CD4-positive, alpha-beta T cell (primary cell): ENCODE data around the gene PLOD1. TPM values are rescaled to one million over a fixed set of nuclear protein-coding genes. Genes with fewer than 3 reads are reported as not detected.
"Not testable (repeated sequence)": the region's sequence is repeated elsewhere in the genome, so short reads cannot be mapped to it uniquely, and the experiment has no call there.

Experiments
- ATAC-seq: fragments of 200-7000 bp; cut with Tn5 transposase; one replicate; pipeline ENCODE4 v1.10.0; 2022; ENCODE audit warnings: mild to moderate bottlenecking; ENCODE audit not compliant: poor library complexity
- CTCF ChIA-PET: fragments of 350-600 bp; sonication (Branson Sonifier 250); formaldehyde crosslinking; loops from one replicate; lab custom pipeline; 2021; ENCODE audit warnings: antibody characterized with exemption, inconsistent platforms; lab: Charles Lee
- POLR2A ChIA-PET: fragments of 350-600 bp; sonication (Branson Sonifier 250); formaldehyde crosslinking; loops from one replicate; lab custom pipeline; 2021; ENCODE audit warnings: antibody characterized with exemption, inconsistent platforms; lab: Charles Lee
- DNase-seq, 14 experiments: peaks; one replicate each; pipeline ENCODE4 v3.0.0-alpha.2; 2013 to 2020; ENCODE audit warnings: mixed read lengths in 2 of 14
- H3K27ac ChIP-seq, 2 donors: one replicate each; pipeline versions ENCODE4 v1.5.1 to v1.7.0; 2013; ENCODE audit warnings: low read length in 2 of 2, low read depth in 1 of 2, mild to moderate bottlenecking in 1 of 2
- H3K27me3 ChIP-seq, 2 experiments: 1 replicate in 1 of 2; 2 replicates in 1 of 2; pipeline versions ENCODE4 v1.6.1 to v1.7.0; 2013; ENCODE audit warnings: low read length in 2 of 2, control low read depth in 1 of 2, mild to moderate bottlenecking in 1 of 2, moderate library complexity in 1 of 2; ENCODE audit not compliant: insufficient read depth in 2 of 2, control insufficient read depth in 1 of 2
- H3K36me3 ChIP-seq: one replicate; pipeline ENCODE4 v1.6.1; 2013; ENCODE audit warnings: low read length, control low read depth; ENCODE audit not compliant: insufficient read depth
- H3K4me1 ChIP-seq: one replicate; pipeline ENCODE4 v1.6.1; 2013; ENCODE audit warnings: low read length, control low read depth; ENCODE audit not compliant: insufficient read depth
- H3K4me3 ChIP-seq: one replicate; pipeline ENCODE4 v1.5.1; 2013; ENCODE audit warnings: mild to moderate bottlenecking, low read length, moderate library complexity
- H3K9me3 ChIP-seq, 2 experiments: 1 replicate in 1 of 2; 2 replicates in 1 of 2; pipeline versions ENCODE4 v1.6.1 to v1.7.0; 2013; ENCODE audit warnings: low read length in 2 of 2, mild to moderate bottlenecking in 2 of 2, control low read depth in 1 of 2, moderate library complexity in 1 of 2; ENCODE audit not compliant: control insufficient read depth in 1 of 2, insufficient read depth in 1 of 2
- H3K27ac Mint-ChIP-seq: one replicate; pipeline ENCODE4 v1.8.0; 2020; ENCODE audit warnings: mixed read lengths
- H3K27me3 Mint-ChIP-seq: one replicate; pipeline ENCODE4 v1.8.0; 2021; ENCODE audit warnings: mixed read lengths
- H3K36me3 Mint-ChIP-seq: one replicate; pipeline ENCODE4 v1.8.0; 2021; ENCODE audit warnings: low read depth, mixed read lengths
- H3K4me1 Mint-ChIP-seq: one replicate; pipeline ENCODE4 v1.8.0; 2021; ENCODE audit warnings: low read depth, mixed read lengths
- H3K4me3 Mint-ChIP-seq: one replicate; pipeline ENCODE4 v1.8.0; 2020; ENCODE audit warnings: mild to moderate bottlenecking, mixed read lengths
- H3K9me3 Mint-ChIP-seq: one replicate; pipeline ENCODE4 v1.8.0; 2020; ENCODE audit warnings: mixed read lengths
- intact Hi-C, 2 experiments: fragments of 100-400 bp; cut with DNase I in 1 of 2; cut with micrococcal nuclease in 1 of 2; formaldehyde crosslinking; loops; one replicate each; pipeline versions ENCODE4 v1.15.1 to v1.9.0; 2023 to 2025; cut with DNase I, micrococcal nuclease
- total RNA-seq, 174 experiments: library from RNA in 2 of 174; stranded (reverse) in 2 of 174; gene quantifications; one replicate each; pipeline ENCODE4 v1.2.3 and lab custom pipeline; 2021 to 2026
- TF ChIP-seq, protein P1 (sequence below): fragments of 200-600 bp; IDR thresholded peaks from one replicate; pipeline ENCODE4 v1.8.0; 2022; ENCODE audit warnings: antibody characterized with exemption, mild to moderate bottlenecking

Gene PLOD1
- total RNA-seq, 2 experiments from 2014 or later: 1.6 to 1.8 TPM

DNA sequence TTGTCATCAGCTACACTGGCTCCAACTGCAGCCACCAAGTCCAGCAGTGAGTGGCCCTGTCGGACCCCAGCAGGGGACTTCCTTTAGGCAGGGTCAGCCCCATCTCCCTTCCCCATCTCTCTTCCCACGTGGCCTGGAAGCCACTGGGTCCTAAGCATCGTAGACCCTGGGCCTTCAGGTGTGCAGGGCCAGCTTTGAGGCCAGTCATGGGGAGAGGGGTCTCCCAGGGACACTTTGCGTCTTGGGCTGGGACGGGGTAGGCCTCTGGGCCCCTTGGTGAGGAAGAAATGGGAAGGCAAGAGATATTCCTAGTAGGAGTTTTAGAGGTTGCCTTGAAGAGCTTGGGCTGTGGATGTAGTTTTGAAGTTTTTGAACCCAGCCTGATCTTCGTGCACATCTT, 72.7 kb downstream of the PLOD1 start:
- intact Hi-C loops: no loop called here
- Histone ChIP-seq H3K4me1 (no peaks in the 10 kb centered on the region), H3K27ac (no peak overlapping the region), H3K36me3 (peaks cover 76% of the 10 kb centered on the region), H3K4me3 (no peak overlapping the region), H3K27me3 (no peaks in the 10 kb centered on the region), H3K9me3 (no peaks in the 10 kb centered on the region)
- DNase-seq: no peak
- TF ChIP-seq, protein P1, sequence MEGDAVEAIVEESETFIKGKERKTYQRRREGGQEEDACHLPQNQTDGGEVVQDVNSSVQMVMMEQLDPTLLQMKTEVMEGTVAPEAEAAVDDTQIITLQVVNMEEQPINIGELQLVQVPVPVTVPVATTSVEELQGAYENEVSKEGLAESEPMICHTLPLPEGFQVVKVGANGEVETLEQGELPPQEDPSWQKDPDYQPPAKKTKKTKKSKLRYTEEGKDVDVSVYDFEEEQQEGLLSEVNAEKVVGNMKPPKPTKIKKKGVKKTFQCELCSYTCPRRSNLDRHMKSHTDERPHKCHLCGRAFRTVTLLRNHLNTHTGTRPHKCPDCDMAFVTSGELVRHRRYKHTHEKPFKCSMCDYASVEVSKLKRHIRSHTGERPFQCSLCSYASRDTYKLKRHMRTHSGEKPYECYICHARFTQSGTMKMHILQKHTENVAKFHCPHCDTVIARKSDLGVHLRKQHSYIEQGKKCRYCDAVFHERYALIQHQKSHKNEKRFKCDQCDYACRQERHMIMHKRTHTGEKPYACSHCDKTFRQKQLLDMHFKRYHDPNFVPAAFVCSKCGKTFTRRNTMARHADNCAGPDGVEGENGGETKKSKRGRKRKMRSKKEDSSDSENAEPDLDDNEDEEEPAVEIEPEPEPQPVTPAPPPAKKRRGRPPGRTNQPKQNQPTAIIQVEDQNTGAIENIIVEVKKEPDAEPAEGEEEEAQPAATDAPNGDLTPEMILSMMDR: no peak
- Mint-ChIP-seq H3K36me3 (peaks cover 86% of the 10 kb centered on the region), H3K27me3 (no peaks in the 10 kb centered on the region), H3K9me3 (no peaks in the 10 kb centered on the region), H3K4me3 (no peak overlapping the region), H3K27ac (no peak overlapping the region), H3K4me1 (no peaks in the 10 kb centered on the region)
- POLR2A ChIA-PET: no interaction called here
- CTCF ChIA-PET: no interaction called here
- no peak for ATAC-seq

DNA sequence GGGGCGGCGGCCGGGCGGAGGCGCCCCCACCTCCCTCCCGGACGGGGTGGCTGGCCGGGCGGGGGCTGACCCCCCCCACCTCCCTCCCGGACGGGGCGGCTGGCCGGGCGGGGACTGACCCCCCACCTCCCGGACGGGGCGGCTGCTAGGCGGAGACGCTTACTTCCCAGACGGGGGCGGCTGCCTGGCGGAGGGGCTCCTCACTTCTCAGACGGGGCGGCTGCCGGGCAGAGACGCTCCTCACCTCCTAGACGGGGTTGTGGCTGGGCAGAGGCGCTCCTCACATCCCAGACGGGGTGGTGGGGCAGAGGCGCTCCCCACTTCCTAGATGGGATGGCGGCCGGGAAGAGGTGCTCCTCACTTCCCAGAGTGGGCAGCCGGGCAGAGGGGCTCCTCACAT, 73.8 kb downstream of the PLOD1 start:
- POLR2A ChIA-PET, CTCF ChIA-PET, H3K4me3 Mint-ChIP-seq, intact Hi-C loops, H3K4me3 ChIP-seq, H3K27me3 Mint-ChIP-seq, DNase-seq, H3K9me3 Mint-ChIP-seq, H3K27ac ChIP-seq, H3K4me1 Mint-ChIP-seq, ATAC-seq, H3K27me3 ChIP-seq, H3K4me1 ChIP-seq, H3K27ac Mint-ChIP-seq, H3K9me3 ChIP-seq: not testable (repeated sequence)
- peaks cover 86% of the 10 kb centered on the region for H3K36me3 Mint-ChIP-seq
- H3K36me3 ChIP-seq: peaks cover 73% of the 10 kb centered on the region

DNA sequence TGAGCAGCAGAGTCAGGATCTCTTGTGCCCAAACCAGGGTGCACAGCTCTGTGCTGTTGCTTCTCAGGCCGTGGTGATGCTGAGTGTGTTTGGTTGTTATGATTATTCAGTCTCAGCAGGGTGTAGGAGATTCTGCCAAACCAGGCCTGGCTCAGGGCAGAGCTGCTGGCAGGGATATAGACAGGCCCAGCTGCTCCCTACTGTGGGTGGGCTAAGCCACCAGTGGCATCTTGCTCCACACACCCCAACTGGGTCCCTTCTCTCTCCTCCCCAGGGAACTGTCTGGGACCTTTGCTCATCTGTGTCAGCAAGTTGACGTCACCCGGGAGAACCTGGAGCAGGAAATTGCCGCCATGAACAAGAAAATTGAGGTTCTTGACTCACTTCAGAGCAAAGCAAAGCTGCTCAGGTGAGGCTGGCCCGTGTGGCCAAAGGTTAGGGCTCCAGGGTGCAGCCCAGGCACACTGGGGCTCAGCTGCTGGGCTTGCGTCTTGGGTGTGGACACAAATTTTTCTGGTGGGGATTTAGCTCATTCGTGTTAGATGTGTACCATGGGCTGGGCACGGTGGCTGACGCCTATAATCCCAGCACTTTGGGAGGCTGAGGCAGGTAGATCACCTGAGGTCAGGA, 74.9 kb downstream of the PLOD1 start:
- Mint-ChIP-seq H3K36me3 (peaks cover 77% of the 10 kb centered on the region), H3K4me1 (no peaks in the 10 kb centered on the region), H3K9me3 (no peaks in the 10 kb centered on the region), H3K27me3 (no peaks in the 10 kb centered on the region), H3K4me3 (no peak overlapping the region), H3K27ac (no peak overlapping the region)
- Histone ChIP-seq H3K27ac (no peak overlapping the region), H3K36me3 (peaks cover 64% of the 10 kb centered on the region), H3K9me3 (no peaks in the 10 kb centered on the region), H3K27me3 (no peaks in the 10 kb centered on the region), H3K4me1 (no peaks in the 10 kb centered on the region), H3K4me3 (no peak overlapping the region)
- POLR2A ChIA-PET: interaction anchor here (0.6 to 1.0 kb wide), 2 partner anchors 9 to 187 kb away, joined by 3 read pairs; partner anchors contain the start of gene MIIP
- intact Hi-C loops: no loop called here
- DNase-seq (no peak), ATAC-seq (no peak)
- CTCF ChIA-PET: no interaction called here
- TF ChIP-seq, protein P1: no peak
